ENCODE results near the gene RTN4IP1.
"Not testable (repeated sequence)": the region's sequence is repeated elsewhere in the genome, so short reads cannot be mapped to it uniquely, and the experiment has no call there.

Gene RTN4IP1

GRCh38 chr6:106648651-106649308, 19.5 kb upstream of the RTN4IP1 start:
- Histone ChIP-seq H3K9me3 (ENCODE audit: low read length) (no peaks in the 10 kb centered on the region), H3K4me1 (ENCODE audit: insufficient read depth, low read length) (no peaks in the 10 kb centered on the region), H3K4me3 (ENCODE audit: low read depth in 1 of 2, low read length in 2 of 2) (no peak overlapping the region), H3K27ac (ENCODE audit: low read depth, low read length) (no peak overlapping the region), H3K27me3 (ENCODE audit: control insufficient read depth in 1 of 2, insufficient read depth in 2 of 2, low read length in 2 of 2) (no peaks in the 10 kb centered on the region), H3K36me3 (ENCODE audit: insufficient read depth, low read length) (peaks cover 42% of the 10 kb centered on the region), H3K9ac (ENCODE audit: low read length) (no peak overlapping the region)

DNA sequence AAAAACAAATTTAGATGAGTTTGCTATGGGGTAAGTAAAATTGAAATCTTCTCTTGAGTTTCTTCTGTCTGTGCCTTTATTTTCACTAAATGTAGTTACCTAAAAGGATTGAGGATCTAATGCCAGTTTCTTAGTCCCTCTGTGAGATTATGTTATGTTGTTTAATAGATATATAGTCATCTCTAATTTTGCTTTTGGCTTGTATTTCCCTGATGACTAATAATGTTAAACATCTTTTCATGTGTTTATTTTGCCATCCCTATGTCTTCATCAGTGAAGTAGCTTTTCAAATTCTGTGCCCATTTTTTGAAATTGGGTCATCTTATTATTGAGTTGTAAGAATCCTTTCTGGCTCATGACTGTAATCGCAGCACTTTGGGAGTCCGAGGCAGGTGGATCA, 13.8 kb upstream of the RTN4IP1 start:
- Histone ChIP-seq H3K4me3 (ENCODE audit: low read depth in 1 of 2, low read length in 2 of 2) (no peak overlapping the region), H3K36me3 (ENCODE audit: insufficient read depth, low read length) (peaks cover 13% of the 10 kb centered on the region), H3K9ac (ENCODE audit: low read length) (no peak overlapping the region), H3K27me3 (ENCODE audit: control insufficient read depth in 1 of 2, insufficient read depth in 2 of 2, low read length in 2 of 2) (no peaks in the 10 kb centered on the region), H3K27ac (ENCODE audit: low read depth, low read length) (no peak overlapping the region), H3K9me3 (ENCODE audit: low read length) (no peaks in the 10 kb centered on the region), H3K4me1 (ENCODE audit: insufficient read depth, low read length) (no peaks in the 10 kb centered on the region)

DNA sequence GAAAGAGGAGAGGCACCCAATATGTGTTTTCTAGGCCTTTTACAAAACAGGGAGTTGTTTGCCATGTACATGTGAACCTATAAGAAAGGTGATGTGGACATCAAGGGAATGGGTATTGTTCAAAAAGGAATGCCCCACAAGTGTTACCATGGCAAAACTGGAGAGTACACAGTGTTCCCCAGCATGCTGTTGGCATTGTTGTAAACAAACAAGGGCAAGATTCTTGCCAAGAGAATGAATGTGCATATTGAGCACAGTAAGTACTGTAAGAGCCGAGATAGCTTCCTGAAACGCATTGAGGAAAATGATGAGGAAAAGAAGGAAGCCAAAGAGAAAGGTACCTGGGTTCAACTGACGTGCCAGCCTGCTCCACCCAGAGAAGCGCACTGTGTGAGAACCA, 13.2 kb upstream of the RTN4IP1 start:
- no peak overlapping the region for H3K9ac ChIP-seq (ENCODE audit: low read length)
- no peaks in the 10 kb centered on the region for H3K4me1 ChIP-seq (ENCODE audit: insufficient read depth, low read length)
- H3K9me3 ChIP-seq (ENCODE audit: low read length), result no peaks in the 10 kb centered on the region
- peaks cover 13% of the 10 kb centered on the region for H3K36me3 ChIP-seq (ENCODE audit: insufficient read depth, low read length)
- no peaks in the 10 kb centered on the region for H3K27me3 ChIP-seq (ENCODE audit: control insufficient read depth in 1 of 2, insufficient read depth in 2 of 2, low read length in 2 of 2)
- H3K4me3 ChIP-seq (ENCODE audit: low read depth in 1 of 2, low read length in 2 of 2), result no peak overlapping the region
- H3K27ac ChIP-seq (ENCODE audit: low read depth, low read length), result no peak overlapping the region

DNA sequence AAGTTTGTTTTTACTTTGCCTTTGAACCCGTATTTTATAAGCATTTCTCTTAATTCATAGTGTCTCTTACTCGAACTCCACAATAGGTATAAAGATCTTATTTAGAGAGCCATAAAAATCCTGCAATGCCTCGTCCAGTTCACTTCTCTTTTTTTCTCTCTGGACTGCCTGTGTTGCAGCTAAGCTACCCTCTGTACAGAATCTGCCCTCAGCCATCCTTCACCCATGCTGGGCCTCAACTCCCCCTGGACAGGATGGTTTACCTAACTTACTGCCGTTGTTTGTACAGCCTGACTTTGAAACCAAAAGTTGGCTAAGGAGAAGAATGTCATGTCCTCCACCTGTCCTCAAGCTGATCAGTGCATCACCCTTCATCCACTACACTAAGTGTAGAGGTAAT, 10.5 kb upstream of the RTN4IP1 start:
- H3K9ac ChIP-seq (ENCODE audit: low read length), result no peak overlapping the region
- no peaks in the 10 kb centered on the region for H3K27me3 ChIP-seq (ENCODE audit: control insufficient read depth in 1 of 2, insufficient read depth in 2 of 2, low read length in 2 of 2)
- peaks cover 13% of the 10 kb centered on the region for H3K36me3 ChIP-seq (ENCODE audit: insufficient read depth, low read length)
- H3K4me1 ChIP-seq (ENCODE audit: insufficient read depth, low read length), result no peaks in the 10 kb centered on the region
- no peak overlapping the region for H3K4me3 ChIP-seq (ENCODE audit: low read depth in 1 of 2, low read length in 2 of 2)
- H3K9me3 ChIP-seq (ENCODE audit: low read length), result no peaks in the 10 kb centered on the region
- no peak overlapping the region for H3K27ac ChIP-seq (ENCODE audit: low read depth, low read length)

DNA sequence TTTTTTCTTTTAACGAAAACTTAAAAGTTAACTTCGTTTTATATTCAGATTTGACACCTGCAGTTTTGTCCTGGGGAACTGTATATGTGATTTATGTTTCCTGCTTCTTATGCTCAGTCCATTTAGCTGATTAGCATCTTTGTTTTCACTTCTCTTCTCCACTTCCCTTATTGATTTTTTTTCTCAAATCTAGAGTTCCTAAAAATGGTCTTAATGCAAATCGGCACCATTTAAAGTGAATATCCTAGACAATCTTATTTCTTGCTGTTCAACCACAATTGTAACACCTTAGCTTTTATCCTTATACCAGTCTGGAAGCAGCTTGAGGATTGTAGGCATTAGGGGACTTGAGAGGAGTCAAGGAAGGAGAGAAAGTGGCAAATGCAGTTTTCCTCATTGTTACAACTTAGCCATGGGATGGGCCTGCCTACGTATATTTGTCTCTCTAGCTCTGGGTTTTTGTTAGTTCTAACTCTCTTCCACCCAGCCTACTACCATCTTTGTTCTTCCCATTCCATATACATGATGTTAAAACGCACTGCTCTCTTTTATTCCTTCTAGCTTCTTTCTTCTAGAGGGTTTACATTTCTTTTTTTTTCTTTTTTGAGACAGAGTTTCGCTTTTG, 8.5 kb upstream of the RTN4IP1 start:
- no peak overlapping the region for H3K4me3 ChIP-seq (ENCODE audit: low read depth in 1 of 2, low read length in 2 of 2)
- no peaks in the 10 kb centered on the region for H3K9me3 ChIP-seq (ENCODE audit: low read length)
- H3K27me3 ChIP-seq (ENCODE audit: control insufficient read depth in 1 of 2, insufficient read depth in 2 of 2, low read length in 2 of 2), result no peaks in the 10 kb centered on the region
- H3K9ac ChIP-seq (ENCODE audit: low read length), result no peak overlapping the region
- peaks cover 3% of the 10 kb centered on the region for H3K36me3 ChIP-seq (ENCODE audit: insufficient read depth, low read length)
- no peak overlapping the region for H3K27ac ChIP-seq (ENCODE audit: low read depth, low read length)
- H3K4me1 ChIP-seq (ENCODE audit: insufficient read depth, low read length), result no peaks in the 10 kb centered on the region

DNA sequence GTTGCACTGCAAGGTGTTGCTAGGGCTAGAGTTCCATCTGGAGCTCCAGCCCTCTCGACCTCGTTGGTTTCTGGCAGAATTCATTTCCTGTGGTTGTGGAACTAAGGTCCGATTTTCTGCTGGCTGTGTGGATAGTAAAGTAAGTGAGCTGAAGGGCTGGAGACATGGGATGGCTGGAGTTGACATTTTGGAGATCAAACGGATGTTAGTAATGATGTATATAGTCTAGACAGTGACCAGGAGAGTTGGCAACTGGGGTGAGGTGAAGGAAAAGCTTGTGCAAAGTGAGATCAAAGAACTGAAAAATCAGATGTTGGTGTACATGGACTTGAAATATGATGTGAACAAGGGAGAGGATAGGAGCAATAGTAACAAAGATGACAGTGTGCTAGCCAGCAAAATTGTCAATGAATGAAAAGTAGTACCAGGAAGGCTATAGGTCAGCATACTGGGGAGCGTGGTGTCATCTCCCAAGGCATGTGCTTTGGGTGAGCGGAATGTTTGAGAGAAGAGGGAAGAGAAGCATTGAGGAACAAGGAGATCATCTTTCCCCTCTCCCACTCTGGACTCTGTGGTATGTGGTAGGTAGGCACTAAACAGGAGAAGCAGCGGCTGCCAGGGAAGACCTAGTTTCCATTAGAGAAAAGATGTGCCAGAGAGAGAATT, 7.9 kb upstream of the RTN4IP1 start:
- H3K4me3 ChIP-seq (ENCODE audit: low read depth in 1 of 2, low read length in 2 of 2), result no peak overlapping the region
- H3K36me3 ChIP-seq (ENCODE audit: insufficient read depth, low read length), result no peaks in the 10 kb centered on the region
- no peaks in the 10 kb centered on the region for H3K4me1 ChIP-seq (ENCODE audit: insufficient read depth, low read length)
- no peaks in the 10 kb centered on the region for H3K27me3 ChIP-seq (ENCODE audit: control insufficient read depth in 1 of 2, insufficient read depth in 2 of 2, low read length in 2 of 2)
- H3K9me3 ChIP-seq (ENCODE audit: low read length), result no peaks in the 10 kb centered on the region
- H3K27ac ChIP-seq (ENCODE audit: low read depth, low read length), result no peak overlapping the region
- no peak overlapping the region for H3K9ac ChIP-seq (ENCODE audit: low read length)

- Histone ChIP-seq H3K4me1 (ENCODE audit: insufficient read depth, low read length) (peaks cover 9% of the 10 kb centered on the region), H3K4me3 (ENCODE audit: low read depth in 1 of 2, low read length in 2 of 2) (no peak overlapping the region), H3K36me3 (ENCODE audit: insufficient read depth, low read length) (no peaks in the 10 kb centered on the region)
Observed at GRCh38 chr6:106634565-106634964, 5.3 kb upstream of the RTN4IP1 start.

DNA sequence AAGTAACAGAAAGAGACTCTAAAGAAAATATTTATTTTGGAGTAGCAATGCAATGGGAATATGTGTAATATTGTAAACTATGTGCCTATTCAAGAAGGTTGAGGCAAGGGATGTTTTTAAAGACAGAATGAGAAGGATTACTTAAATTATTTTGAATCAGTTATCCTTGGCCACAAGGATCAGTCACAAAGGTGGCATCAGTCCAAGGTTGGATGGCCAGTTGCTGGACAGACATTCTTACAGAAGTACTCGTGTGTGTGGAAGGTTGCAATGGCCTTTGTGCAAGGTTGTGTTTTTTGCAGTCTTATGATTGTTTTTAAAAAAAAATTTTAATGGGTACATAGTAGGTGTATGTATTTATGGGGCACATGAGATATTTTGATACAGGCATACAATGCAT, 2.0 kb upstream of the RTN4IP1 start:
- no peak overlapping the region for H3K4me3 ChIP-seq (ENCODE audit: low read depth in 1 of 2, low read length in 2 of 2)
- no peaks in the 10 kb centered on the region for H3K27me3 ChIP-seq (ENCODE audit: control insufficient read depth in 1 of 2, insufficient read depth in 2 of 2, low read length in 2 of 2)
- H3K9ac ChIP-seq (ENCODE audit: low read length), result no peak overlapping the region
- H3K36me3 ChIP-seq (ENCODE audit: insufficient read depth, low read length), result no peaks in the 10 kb centered on the region
- H3K27ac ChIP-seq (ENCODE audit: low read depth, low read length), result no peak overlapping the region
- no peaks in the 10 kb centered on the region for H3K9me3 ChIP-seq (ENCODE audit: low read length)
- peaks cover 16% of the 10 kb centered on the region for H3K4me1 ChIP-seq (ENCODE audit: insufficient read depth, low read length)

More at GRCh38 chr6:106634565-106634964, 5.3 kb upstream of the RTN4IP1 start:
- H3K9me3 ChIP-seq (ENCODE audit: low read length), result no peaks in the 10 kb centered on the region
- H3K9ac ChIP-seq (ENCODE audit: low read length), result no peak overlapping the region
- H3K27me3 ChIP-seq (ENCODE audit: control insufficient read depth in 1 of 2, insufficient read depth in 2 of 2, low read length in 2 of 2), result no peaks in the 10 kb centered on the region
- H3K27ac ChIP-seq (ENCODE audit: low read depth, low read length), result no peak overlapping the region

GRCh38 chr6:106630366-106630765, 1.1 kb upstream of the RTN4IP1 start:
- Histone ChIP-seq H3K9ac (ENCODE audit: low read length) (peak overlapping the region; percentile 91), H3K27ac (ENCODE audit: low read depth, low read length) (no peak overlapping the region), H3K4me3 (ENCODE audit: low read depth in 1 of 2, low read length in 2 of 2) (peak overlapping the region; percentile 98 to 99), H3K4me1 (ENCODE audit: insufficient read depth, low read length) (peaks cover 16% of the 10 kb centered on the region), H3K9me3 (ENCODE audit: low read length) (no peaks in the 10 kb centered on the region), H3K27me3 (ENCODE audit: control insufficient read depth in 1 of 2, insufficient read depth in 2 of 2, low read length in 2 of 2) (no peaks in the 10 kb centered on the region), H3K36me3 (ENCODE audit: insufficient read depth, low read length) (no peaks in the 10 kb centered on the region)

DNA sequence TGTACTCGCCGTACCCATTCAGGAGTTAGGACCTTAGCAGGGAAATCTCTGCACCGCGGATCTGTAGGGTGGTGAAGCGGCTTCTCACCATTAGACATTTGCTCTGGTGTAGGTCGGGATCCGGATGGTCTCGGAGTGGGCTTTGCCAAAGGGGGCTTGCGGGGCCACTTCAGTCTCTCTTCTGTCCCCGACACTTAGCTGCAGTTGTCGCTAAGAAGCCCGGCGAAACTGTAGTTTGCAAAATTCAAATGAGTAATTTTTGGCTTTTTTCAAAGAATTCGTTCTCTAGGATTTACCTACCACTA, 513 bp upstream of the RTN4IP1 start:
- H3K27ac ChIP-seq (ENCODE audit: low read depth, low read length), result peak overlapping the region; percentile 67
- H3K4me1 ChIP-seq (ENCODE audit: insufficient read depth, low read length), result peaks cover 16% of the 10 kb centered on the region
- H3K36me3 ChIP-seq (ENCODE audit: insufficient read depth, low read length), result no peaks in the 10 kb centered on the region
- peak overlapping the region; percentile 91 for H3K9ac ChIP-seq (ENCODE audit: low read length)
- peak overlapping the region; percentile 98 to 99 for H3K4me3 ChIP-seq (ENCODE audit: low read depth in 1 of 2, low read length in 2 of 2)
- H3K27me3 ChIP-seq (ENCODE audit: control insufficient read depth in 1 of 2, insufficient read depth in 2 of 2, low read length in 2 of 2), result no peaks in the 10 kb centered on the region
- H3K9me3 ChIP-seq (ENCODE audit: low read length), result no peaks in the 10 kb centered on the region

DNA sequence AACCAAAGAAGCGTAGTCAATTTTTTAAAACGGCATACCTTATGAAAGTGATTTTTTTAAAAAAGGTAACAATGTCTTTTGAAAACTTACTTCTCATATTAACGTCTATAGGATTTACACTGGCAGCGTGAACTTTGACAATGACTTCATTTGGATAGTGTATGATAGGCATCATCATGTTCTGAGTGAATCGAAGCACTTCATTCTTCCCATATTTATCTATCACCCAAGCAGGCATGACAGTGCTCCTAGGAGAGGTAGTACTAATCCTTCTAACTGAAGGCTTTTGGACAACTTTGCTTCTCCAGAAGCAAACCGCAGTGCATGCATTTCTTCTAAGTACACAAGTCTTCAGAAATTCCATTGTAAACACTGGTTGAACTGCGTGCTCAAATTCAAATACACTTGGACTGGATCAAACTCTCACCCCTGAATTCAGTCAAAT, 618 bp downstream of the RTN4IP1 start:
- H3K27ac ChIP-seq (ENCODE audit: low read depth, low read length), result peak overlapping the region; percentile 61
- peaks cover 16% of the 10 kb centered on the region for H3K4me1 ChIP-seq (ENCODE audit: insufficient read depth, low read length)
- H3K9ac ChIP-seq (ENCODE audit: low read length), result peak overlapping the region; percentile 91
- H3K36me3 ChIP-seq (ENCODE audit: insufficient read depth, low read length), result no peaks in the 10 kb centered on the region
- H3K9me3 ChIP-seq (ENCODE audit: low read length), result no peaks in the 10 kb centered on the region
- H3K27me3 ChIP-seq (ENCODE audit: control insufficient read depth in 1 of 2, insufficient read depth in 2 of 2, low read length in 2 of 2), result no peaks in the 10 kb centered on the region
- H3K4me3 ChIP-seq (ENCODE audit: low read depth in 1 of 2, low read length in 2 of 2), result peak overlapping the region; percentile 98 to 99

DNA sequence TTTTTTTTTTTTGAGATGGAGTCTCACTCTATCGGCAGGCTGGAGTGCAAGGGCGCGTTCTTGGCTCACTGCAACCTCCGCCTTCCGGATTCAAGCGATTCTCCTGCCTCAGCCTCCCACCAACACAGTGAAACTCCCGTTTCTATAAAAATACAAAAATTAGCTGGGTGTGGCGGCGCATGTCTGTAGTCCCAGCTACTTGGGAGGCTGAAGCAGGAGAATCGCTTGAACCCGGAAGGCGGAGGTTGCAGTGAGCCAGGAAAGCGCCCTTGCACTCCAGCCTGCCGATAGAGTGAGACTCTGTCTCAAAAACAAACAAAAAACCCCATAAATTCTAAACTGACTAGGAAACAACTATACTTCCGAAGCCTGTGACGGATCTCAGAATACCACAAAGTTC, 1.5 kb downstream of the RTN4IP1 start:
- not testable (repeated sequence) for H3K27ac ChIP-seq (ENCODE audit: low read depth, low read length); H3K36me3 ChIP-seq (ENCODE audit: insufficient read depth, low read length); H3K9me3 ChIP-seq (ENCODE audit: low read length); H3K27me3 ChIP-seq (ENCODE audit: control insufficient read depth in 1 of 2, insufficient read depth in 2 of 2, low read length in 2 of 2); H3K4me3 ChIP-seq (ENCODE audit: low read depth in 1 of 2, low read length in 2 of 2); H3K9ac ChIP-seq (ENCODE audit: low read length)
- H3K4me1 ChIP-seq (ENCODE audit: insufficient read depth, low read length), result peaks cover 16% of the 10 kb centered on the region
